DND-41 (cell line): ENCODE results near the gene C1orf56.
A peak's percentile ranks its signal among the peaks of the same experiment; 100 is the strongest.

Experiments used
- ATAC-seq: fragments of 200-7000 bp; cut with Tn5 transposase; 3 replicates; pipeline ENCODE4 v1.9.1; 2021; ENCODE audit warnings: low read depth; ENCODE audit not compliant: insufficient read depth
- DNase-seq: peaks from one replicate; pipeline ENCODE4 v3.0.0-alpha.2; 2020
- H2AFZ ChIP-seq: 2 replicates; pipeline ENCODE4 v1.6.0; 2012; ENCODE audit warnings: low read depth, low read length
- H3K27ac ChIP-seq: 2 replicates; pipeline ENCODE4 v1.5.1; 2012; ENCODE audit warnings: low read length, inconsistent platforms
- H3K27me3 ChIP-seq: fragments of 200-600 bp; sonication (generic); 2 replicates; pipeline ENCODE4 v1.6.0; 2012; ENCODE audit warnings: low read length, mild to moderate bottlenecking, inconsistent platforms; ENCODE audit not compliant: insufficient read depth, poor library complexity
- H3K36me3 ChIP-seq: 2 replicates; pipeline ENCODE4 v1.5.1; 2012; ENCODE audit warnings: low read length, inconsistent platforms; ENCODE audit not compliant: insufficient read depth
- H3K4me1 ChIP-seq: 2 replicates; pipeline ENCODE4 v1.5.1; 2012; ENCODE audit warnings: mild to moderate bottlenecking, low read length; ENCODE audit not compliant: insufficient read depth
- H3K4me2 ChIP-seq: 2 replicates; pipeline ENCODE4 v1.6.0; 2012; ENCODE audit warnings: mild to moderate bottlenecking, moderate library complexity, low read length, inconsistent platforms; ENCODE audit not compliant: insufficient read depth
- H3K4me3 ChIP-seq, 2 experiments: fragments of 200-600 bp in 1 of 2; shearing (Covaris generic) in 1 of 2; 2 replicates each; pipeline ENCODE4 v1.5.1; 2012 to 2016; ENCODE audit warnings: inconsistent platforms in 2 of 2, low read length in 2 of 2, mild to moderate bottlenecking in 2 of 2, low read depth in 1 of 2, moderate library complexity in 1 of 2
- H3K79me2 ChIP-seq: 2 replicates; pipeline ENCODE4 v1.6.0; 2012; ENCODE audit warnings: low read length, inconsistent platforms; ENCODE audit not compliant: insufficient read depth
- H3K9ac ChIP-seq: 2 replicates; pipeline ENCODE4 v1.6.0; 2012; ENCODE audit warnings: low read depth, mild to moderate bottlenecking, inconsistent platforms, low read length, moderate library complexity
- H3K9me3 ChIP-seq: 2 replicates; pipeline ENCODE4 v1.5.1; 2012; ENCODE audit warnings: low read length, moderate library complexity, mild to moderate bottlenecking, inconsistent platforms; ENCODE audit not compliant: insufficient read depth, severe bottlenecking
- H4K20me1 ChIP-seq: 2 replicates; pipeline ENCODE4 v1.6.0; 2012; ENCODE audit warnings: low read length; ENCODE audit not compliant: insufficient read depth
- CTCF ChIP-seq: IDR thresholded peaks from 2 replicates; pipeline ENCODE4 v1.5.1; 2012; ENCODE audit warnings: borderline replicate concordance, low read length, moderate library complexity, mild to moderate bottlenecking; ENCODE audit not compliant: poor library complexity, severe bottlenecking; ENCODE audit errors: extremely low read depth
- EZH2 ChIP-seq: IDR thresholded peaks from 3 replicates; pipeline ENCODE4 v1.6.1; 2012; ENCODE audit warnings: borderline replicate concordance, low read depth, mild to moderate bottlenecking, moderate library complexity, low read length, inconsistent platforms; ENCODE audit not compliant: severe bottlenecking

Gene C1orf56

GRCh38 chr1:151011154-151011850, 36.2 kb upstream of the C1orf56 start:
- Histone ChIP-seq H3K4me2 (peak overlapping the region; percentile 11; the same call in 1 of the 2 replicates), H3K9me3 (no peaks in the 10 kb centered on the region), H3K4me1 (peaks cover 46% of the 10 kb centered on the region), H2AFZ (no peak overlapping the region), H4K20me1 (no peaks in the 10 kb centered on the region), H3K36me3 (peaks cover 8% of the 10 kb centered on the region; the same call in 1 of the 2 replicates), H3K4me3 (no peak overlapping the region), H3K9ac (no peak overlapping the region), H3K27ac (no peak overlapping the region), H3K79me2 (peaks cover 50% of the 10 kb centered on the region), H3K27me3 (no peaks in the 10 kb centered on the region)
- no peak for ATAC-seq
- TF ChIP-seq CTCF: no peak
- TF ChIP-seq EZH2: no peak
- peak; percentile 37 for DNase-seq

- no peak for ATAC-seq
- DNase-seq: no peak
- no peak overlapping the region for H3K9ac ChIP-seq
- peaks cover 15% of the 10 kb centered on the region for H3K36me3 ChIP-seq
- TF ChIP-seq EZH2: no peak
- no peak for TF ChIP-seq CTCF
- no peak overlapping the region for H2AFZ ChIP-seq
- H3K27me3 ChIP-seq: no peaks in the 10 kb centered on the region
- H3K27ac ChIP-seq: no peak overlapping the region
- no peaks in the 10 kb centered on the region for H4K20me1 ChIP-seq
- peaks cover 50% of the 10 kb centered on the region for H3K79me2 ChIP-seq
- H3K4me3 ChIP-seq: no peak overlapping the region
- no peak overlapping the region for H3K4me2 ChIP-seq
- H3K9me3 ChIP-seq: no peaks in the 10 kb centered on the region
- H3K4me1 ChIP-seq: peaks cover 30% of the 10 kb centered on the region
These were observed 34.7 kb upstream of the C1orf56 start for GRCh38 chr1:151012684-151013471.

- Histone ChIP-seq H3K9me3 (no peaks in the 10 kb centered on the region), H3K27me3 (no peaks in the 10 kb centered on the region), H3K27ac (no peak overlapping the region), H3K4me2 (no peak overlapping the region), H4K20me1 (no peaks in the 10 kb centered on the region), H3K4me1 (peaks cover 27% of the 10 kb centered on the region), H3K4me3 (no peak overlapping the region), H2AFZ (no peak overlapping the region), H3K9ac (no peak overlapping the region), H3K79me2 (peaks cover 49% of the 10 kb centered on the region), H3K36me3 (peaks cover 21% of the 10 kb centered on the region)
- DNase-seq (no peak), ATAC-seq (no peak)
- TF ChIP-seq CTCF (no peak), EZH2 (no peak)
These were observed 34.0 kb upstream of the C1orf56 start for GRCh38 chr1:151013518-151013917.
